HG03457 (cell line): Measurements from ENCODE around the gene ENO1.
"Not testable (repeated sequence)": the region's sequence is repeated elsewhere in the genome, so short reads cannot be mapped to it uniquely, and the experiment has no call there.

Experiments used
- ATAC-seq: cut with Tn5 transposase; IDR thresholded peaks from one replicate; pipeline ENCODE4 v1.9.1; 2021; ENCODE audit warnings: moderate number of reproducible peaks; ENCODE audit not compliant: unreplicated experiment

ENO1 gene

DNA sequence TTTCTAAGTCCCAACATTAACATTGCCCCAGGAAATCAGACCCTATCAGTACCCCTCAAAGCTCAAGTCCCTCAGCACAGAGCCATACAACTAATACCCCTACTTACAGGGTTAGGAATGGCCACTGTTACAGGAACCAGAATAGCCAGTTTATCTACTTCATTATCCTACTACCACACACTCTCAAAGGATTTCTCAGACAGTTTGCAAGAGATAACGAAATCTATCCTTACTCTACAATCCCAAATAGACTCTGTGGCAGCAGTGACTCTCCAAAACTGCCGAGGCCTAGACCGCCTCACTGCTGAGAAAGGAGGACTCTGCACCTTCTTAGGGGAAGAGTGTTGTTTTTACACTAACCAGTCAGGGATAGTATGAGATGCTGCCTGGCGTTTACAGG is 19.0 kb upstream of the ENO1 start:
- ATAC-seq = not testable (repeated sequence)

DNA sequence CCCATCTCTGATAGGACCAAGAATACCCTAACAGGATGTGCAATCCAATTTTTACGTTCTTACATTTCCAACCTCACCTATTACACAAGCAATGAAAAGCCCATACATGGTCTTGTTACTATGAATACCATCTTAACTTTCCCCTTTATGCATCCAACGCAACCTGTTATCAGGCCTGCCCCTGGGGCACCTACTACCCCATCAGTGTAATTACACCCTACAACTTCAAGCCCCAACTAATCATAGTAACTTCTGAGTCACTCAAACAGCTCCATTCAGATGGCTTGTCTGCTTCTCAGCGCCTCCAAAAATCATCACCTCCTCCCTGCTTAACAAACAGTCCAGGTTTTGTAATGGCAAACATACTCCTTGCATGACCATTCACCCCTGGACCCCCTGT is 18.3 kb upstream of the ENO1 start:
- ATAC-seq = not testable (repeated sequence)

- ATAC-seq = no peak
Observed at GRCh38 chr1:8892026-8892425, 13.5 kb upstream of the ENO1 start.

GRCh38 chr1:8891401-8891800 is 12.9 kb upstream of the ENO1 start:
- ATAC-seq = no peak

DNA sequence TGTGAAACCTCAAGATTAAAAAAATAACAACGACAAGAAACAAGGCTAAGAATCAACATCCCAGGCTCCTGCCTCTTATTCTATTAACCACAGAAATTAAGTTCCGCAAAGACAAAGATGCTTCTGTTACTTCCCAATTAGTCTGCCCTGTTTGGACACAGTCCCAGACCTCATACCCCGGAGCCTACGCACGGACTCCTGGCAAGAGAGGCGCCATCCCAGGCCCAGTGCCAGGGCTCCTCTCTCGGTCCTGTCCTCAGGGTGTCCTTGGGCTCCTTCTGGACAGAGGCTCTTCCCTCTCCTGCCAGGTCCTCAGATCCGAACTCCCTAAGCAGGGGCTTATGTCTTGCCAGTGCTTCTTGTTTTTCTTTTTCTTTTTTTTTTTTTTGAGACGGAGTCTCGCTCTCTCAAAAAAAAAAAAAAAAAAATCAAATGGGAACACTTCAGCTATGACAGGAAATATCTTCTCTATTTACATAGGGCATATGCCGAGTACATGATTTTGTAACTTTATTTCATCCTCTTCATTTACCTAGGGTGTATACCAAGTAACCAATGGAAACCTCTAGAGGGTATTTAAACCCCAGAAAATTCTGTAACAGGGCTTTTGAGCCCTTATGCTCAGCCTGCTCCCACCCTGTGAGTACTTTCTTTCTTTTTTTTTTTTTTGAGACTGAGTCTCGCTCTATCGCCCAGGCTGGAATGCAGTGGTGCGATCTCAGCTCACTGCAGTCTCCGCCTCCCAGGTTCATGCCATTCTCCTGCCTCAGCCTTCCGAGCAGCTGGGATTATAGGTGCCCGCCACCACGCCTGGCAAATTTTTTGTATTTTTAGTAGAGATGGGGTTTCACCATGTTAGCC is 11.7 kb upstream of the ENO1 start:
- ATAC-seq = no peak

DNA sequence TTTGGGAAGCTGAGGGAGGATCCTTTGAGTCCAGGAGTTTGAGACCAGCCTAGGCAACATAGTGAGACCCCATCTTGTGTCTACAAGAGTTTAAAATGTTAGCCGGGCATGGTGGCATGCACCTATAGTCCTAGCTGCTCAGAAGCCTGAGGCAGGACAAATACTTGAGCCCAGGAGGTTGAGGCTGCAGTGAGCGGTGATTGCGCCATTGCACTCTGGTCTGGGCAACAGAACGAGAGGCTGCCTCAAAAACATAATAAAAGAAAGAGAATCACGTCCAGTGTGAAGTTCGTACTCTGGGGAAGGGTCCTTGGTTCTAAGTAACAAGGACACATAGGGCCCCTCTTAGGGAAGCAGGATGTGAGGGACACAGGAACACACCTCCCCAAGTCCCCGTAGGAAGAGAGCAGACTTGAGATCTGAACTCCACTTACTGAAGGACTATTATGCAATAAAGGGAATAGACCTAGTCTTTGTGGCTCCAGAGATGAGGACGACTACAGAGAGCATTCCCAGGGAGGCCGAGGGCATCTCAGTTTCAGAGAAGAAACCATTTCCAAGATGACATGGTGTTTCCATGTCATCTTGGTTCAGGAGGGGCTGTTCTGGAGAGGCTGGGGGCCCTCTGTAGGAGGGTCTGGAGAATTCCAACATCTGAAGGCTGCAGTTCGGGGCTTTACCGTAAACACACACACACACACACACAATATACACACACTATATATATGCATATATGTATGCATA is 10.8 kb upstream of the ENO1 start:
- no peak for ATAC-seq

DNA sequence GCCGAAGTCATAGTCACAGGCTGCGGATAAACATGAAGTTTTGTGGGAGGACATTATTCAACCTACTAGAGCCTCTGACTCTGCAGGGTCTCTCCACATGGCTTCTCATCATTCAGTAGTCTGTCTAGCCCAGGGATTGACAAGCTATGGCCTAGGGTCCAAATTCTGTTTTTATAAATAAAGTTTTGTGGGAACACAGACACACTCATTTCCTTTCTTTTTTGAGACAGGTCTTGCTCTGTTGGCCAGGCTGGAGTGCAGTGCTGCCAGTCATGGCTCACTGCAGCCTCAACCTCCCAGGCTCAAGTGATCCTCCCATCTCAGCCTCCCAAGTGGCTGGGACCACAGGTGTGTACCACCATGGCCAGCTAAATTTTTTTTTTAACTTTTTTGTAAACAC is 8.1 kb upstream of the ENO1 start:
- ATAC-seq = no peak

GRCh38 chr1:8886031-8886524 is 7.6 kb upstream of the ENO1 start:
- ATAC-seq = not testable (repeated sequence)

- ATAC-seq = not testable (repeated sequence)
Observed at GRCh38 chr1:8884105-8884504, 5.6 kb upstream of the ENO1 start.

DNA sequence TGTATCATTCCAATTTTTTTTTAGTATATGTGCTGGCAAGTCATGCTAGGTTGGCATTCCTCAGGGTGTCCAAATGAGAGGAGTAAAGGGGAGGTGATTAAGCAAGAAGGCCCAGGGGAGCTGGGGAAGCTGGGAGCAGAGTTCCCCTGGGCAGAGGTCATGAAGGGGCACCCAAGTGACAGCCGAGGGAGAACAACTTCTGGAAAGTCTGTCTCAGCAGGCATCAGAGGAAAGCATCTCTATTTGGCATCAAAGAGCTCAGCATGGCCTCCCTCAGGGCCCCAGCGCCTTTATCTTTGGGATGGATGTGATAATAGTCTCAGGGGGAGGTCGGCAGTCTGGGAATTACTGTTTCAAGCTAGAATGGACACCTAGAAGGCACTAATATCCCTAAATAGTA is 5.0 kb upstream of the ENO1 start:
- ATAC-seq = no peak

GRCh38 chr1:8879922-8880676 is 1.6 kb upstream of the ENO1 start:
- no peak for ATAC-seq

DNA sequence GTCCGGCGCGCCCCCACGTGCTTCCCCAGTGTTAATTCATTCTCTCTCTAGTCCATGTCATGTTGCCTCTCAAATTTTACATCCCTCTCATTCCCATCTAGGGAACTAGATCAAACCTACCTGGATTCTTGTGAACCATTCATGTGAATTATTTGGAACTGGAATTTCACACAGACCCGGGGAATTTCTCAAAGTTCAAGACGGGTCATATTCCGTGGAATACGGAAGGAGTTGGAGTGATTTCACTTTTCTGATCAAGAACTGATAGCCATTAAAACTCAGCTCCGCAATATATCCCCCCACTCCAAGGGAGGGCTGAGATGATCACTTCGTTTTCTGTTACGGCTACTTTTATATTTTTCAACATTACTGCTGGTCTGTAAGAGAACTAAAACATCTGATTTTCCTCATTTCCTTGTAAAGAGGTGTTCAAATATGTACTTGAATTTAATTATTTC is 1.0 kb upstream of the ENO1 start:
- ATAC-seq = no peak

GRCh38 chr1:8878698-8879463 is 395 bp upstream of the ENO1 start:
- ATAC-seq = peak; percentile 60

GRCh38 chr1:8876087-8876486 is 2.4 kb downstream of the ENO1 start:
- ATAC-seq = no peak

DNA sequence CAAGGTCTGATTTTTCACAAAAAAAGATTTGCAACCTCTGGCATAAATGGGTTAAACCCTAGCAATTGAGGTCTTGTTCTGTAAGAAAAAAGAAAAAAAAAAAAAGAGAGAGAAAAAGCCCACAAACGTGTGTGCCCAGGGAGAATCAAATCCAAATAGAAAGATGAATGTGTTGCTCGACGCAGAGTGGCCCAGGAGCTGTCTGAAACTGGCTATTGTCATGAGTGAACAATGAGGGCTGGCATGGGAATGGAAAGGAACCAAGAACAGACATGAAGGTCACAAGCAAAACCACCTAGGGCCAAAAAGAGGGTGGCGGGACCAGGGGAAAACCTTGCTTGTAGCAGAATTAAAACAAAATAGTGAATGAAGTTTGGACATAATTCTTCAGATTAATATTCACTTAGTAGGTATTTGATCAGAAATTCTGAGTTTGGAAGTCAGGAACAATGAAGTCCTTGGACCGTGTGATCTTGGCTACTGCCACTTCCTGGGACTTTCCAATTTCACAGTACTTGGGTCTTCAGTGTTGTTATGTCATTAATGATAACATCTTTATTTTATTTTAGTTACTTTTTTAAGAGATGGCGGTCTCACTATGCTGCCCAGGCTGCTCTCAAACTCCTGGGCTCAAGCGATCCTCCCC is 3.1 kb downstream of the ENO1 start:
- ATAC-seq = no peak

- no peak for ATAC-seq
Observed at GRCh38 chr1:8874230-8875201, 4.0 kb downstream of the ENO1 start.

DNA sequence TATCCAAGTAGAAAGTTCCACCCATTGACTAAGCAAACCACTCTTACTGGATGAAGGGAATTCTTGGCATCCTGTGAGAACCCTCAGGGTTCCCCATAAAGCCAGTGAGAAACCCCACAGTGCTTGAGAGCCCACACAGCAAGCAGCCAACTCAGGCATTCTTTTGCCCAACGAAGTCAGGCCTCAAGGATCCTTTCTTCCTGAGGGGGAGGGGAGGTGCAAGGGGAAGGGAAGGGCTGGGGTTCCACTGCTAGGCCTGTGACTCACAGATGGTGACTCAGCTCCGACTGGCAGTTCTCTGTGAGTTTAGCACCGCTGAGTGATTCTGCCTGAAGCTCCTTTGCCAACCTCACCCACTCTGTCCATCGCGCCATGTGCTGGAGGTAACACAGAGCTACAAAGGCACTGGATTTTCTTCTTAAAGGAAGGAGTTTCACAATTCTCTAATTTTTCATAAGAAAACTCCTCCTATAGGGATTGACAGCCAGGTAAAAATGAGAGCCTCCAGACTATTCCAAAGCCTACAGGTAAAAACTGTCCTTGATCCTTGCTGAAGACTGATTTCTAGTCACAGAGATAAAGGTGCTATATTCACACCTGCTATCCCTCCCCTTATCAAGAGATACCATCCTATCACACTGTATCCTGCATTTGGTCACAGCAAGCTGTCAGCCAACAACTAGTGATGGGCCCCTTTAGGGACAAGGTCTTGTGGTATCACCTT is 4.8 kb downstream of the ENO1 start:
- no peak for ATAC-seq

- ATAC-seq = no peak
Observed at GRCh38 chr1:8873001-8873400, 5.5 kb downstream of the ENO1 start.
